ENCODE results near the gene ARHGAP4. TPM values are rescaled to one million over a fixed set of nuclear protein-coding genes. Genes with fewer than 3 reads are reported as not detected.

Gene ARHGAP4
- total RNA-seq, 2 donors from 2014 or later = 56.0 to 65.0 TPM

DNA sequence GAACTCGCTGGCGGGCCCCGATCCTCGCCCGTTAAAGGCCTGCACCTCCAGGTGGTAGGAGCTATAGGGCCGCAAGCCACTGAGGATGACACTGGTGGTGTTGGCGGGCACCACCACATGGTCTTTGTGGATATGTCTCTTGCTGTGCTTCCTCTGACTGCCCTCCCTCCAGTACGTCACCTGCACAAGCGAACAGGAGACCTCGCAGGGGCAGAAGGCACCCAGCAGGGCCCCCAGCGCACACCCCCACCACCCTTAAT is 60.8 kb downstream of the ARHGAP4 start:
- H3K9me3 Mint-ChIP-seq = peaks cover 72% of the 10 kb centered on the region
- no peaks in the 10 kb centered on the region for H3K4me1 Mint-ChIP-seq

DNA sequence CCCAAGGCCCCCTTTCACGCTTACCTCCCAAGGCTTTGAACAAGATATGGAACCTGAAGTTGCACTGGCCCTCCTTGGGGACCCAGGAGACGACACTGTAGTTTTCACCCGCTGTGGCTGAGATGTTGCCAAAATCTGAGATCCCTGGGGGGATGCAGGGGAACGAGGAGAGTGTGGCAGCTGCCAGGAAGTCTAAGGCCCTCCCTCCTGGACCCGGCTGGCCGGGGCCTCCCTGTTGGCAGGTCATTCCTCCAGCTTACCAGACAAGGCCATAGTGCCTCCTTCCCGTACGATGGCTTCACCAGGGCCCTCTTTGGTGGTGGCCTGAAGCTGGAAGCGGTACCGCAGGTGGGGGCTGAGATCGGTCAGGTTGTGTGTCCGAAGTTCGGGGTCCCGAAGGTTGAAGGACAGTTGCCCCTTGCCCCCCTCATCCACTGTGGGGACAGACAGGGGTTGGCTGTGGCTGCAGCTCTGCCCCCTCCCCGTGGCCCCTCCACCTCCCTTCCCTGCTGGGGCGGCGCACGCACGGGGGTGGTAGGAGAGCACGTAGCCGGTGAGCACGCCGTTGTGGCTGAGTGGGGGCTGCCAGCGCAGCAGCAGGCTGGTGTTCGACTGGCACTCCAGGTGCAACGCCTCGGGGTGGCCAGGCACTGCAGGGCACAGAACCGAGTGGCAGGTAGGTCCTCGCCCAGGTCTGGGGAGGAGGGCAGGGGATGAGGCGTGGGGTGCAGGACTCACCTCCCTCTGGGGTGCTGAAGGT is 61.3 kb downstream of the ARHGAP4 start:
- peaks cover 72% of the 10 kb centered on the region for H3K9me3 Mint-ChIP-seq
- Histone ChIP-seq H3K36me3 (ENCODE audit: control insufficient read depth, insufficient read depth, low read length) (no peaks in the 10 kb centered on the region), H3K27me3 (ENCODE audit: control insufficient read depth, insufficient read depth, low read length, poor library complexity, severe bottlenecking) (no peaks in the 10 kb centered on the region), H3K4me3 (ENCODE audit: low read length) (no peak overlapping the region), H3K9me3 (ENCODE audit: control insufficient read depth, low read length) (no peaks in the 10 kb centered on the region), H3K4me1 (ENCODE audit: control insufficient read depth, insufficient read depth, low read length) (no peaks in the 10 kb centered on the region), H3K9ac (ENCODE audit: extremely low read depth, low read length, poor library complexity, severe bottlenecking) (no peak overlapping the region), H3K27ac (ENCODE audit: low read depth, low read length) (no peak overlapping the region)
- TF ChIP-seq, protein P1, sequence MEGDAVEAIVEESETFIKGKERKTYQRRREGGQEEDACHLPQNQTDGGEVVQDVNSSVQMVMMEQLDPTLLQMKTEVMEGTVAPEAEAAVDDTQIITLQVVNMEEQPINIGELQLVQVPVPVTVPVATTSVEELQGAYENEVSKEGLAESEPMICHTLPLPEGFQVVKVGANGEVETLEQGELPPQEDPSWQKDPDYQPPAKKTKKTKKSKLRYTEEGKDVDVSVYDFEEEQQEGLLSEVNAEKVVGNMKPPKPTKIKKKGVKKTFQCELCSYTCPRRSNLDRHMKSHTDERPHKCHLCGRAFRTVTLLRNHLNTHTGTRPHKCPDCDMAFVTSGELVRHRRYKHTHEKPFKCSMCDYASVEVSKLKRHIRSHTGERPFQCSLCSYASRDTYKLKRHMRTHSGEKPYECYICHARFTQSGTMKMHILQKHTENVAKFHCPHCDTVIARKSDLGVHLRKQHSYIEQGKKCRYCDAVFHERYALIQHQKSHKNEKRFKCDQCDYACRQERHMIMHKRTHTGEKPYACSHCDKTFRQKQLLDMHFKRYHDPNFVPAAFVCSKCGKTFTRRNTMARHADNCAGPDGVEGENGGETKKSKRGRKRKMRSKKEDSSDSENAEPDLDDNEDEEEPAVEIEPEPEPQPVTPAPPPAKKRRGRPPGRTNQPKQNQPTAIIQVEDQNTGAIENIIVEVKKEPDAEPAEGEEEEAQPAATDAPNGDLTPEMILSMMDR (conservative IDR thresholded peaks at IDR 0.05) = no peak
- WGBS, 2 experiments (ENCODE audit: insufficient coverage in 1 of 2, insufficient read length in 1 of 2) = 94 to 100% methylated on average over 3 to 30 of the region's 30 CpGs
- H3K27ac Mint-ChIP-seq = no peak overlapping the region
- H3K27me3 Mint-ChIP-seq (ENCODE audit: insufficient read depth) = no peaks in the 10 kb centered on the region
- no peak for DNase-seq
- H3K4me3 Mint-ChIP-seq = no peak overlapping the region
- peaks cover 19% of the 10 kb centered on the region for H3K36me3 Mint-ChIP-seq (ENCODE audit: low read depth)
- no peaks in the 10 kb centered on the region for H3K4me1 Mint-ChIP-seq

More for the DNA sequence above, 60.8 kb downstream of the ARHGAP4 start:
- H3K4me1 ChIP-seq (ENCODE audit: control insufficient read depth, insufficient read depth, low read length) = no peaks in the 10 kb centered on the region
- H3K27me3 ChIP-seq (ENCODE audit: control insufficient read depth, insufficient read depth, low read length, poor library complexity, severe bottlenecking) = no peaks in the 10 kb centered on the region
- DNase-seq = no peak
- H3K9ac ChIP-seq (ENCODE audit: extremely low read depth, low read length, poor library complexity, severe bottlenecking) = no peak overlapping the region
- TF ChIP-seq, protein P1 (conservative IDR thresholded peaks at IDR 0.05) = no peak
- peaks cover 19% of the 10 kb centered on the region for H3K36me3 Mint-ChIP-seq (ENCODE audit: low read depth)
- H3K36me3 ChIP-seq (ENCODE audit: control insufficient read depth, insufficient read depth, low read length) = no peaks in the 10 kb centered on the region
- no peaks in the 10 kb centered on the region for H3K27me3 Mint-ChIP-seq (ENCODE audit: insufficient read depth)
- no peak overlapping the region for H3K4me3 ChIP-seq (ENCODE audit: low read length)
- no peak overlapping the region for H3K4me3 Mint-ChIP-seq
- H3K27ac ChIP-seq (ENCODE audit: low read depth, low read length) = no peak overlapping the region
- H3K27ac Mint-ChIP-seq = no peak overlapping the region
- 94% methylated on average over 9 of the region's 11 CpGs; no CpG with 5 or more reads in 1 of the 2 experiments for WGBS, 2 experiments (ENCODE audit: insufficient coverage in 1 of 2, insufficient read length in 1 of 2)
- no peaks in the 10 kb centered on the region for H3K9me3 ChIP-seq (ENCODE audit: control insufficient read depth, low read length)

DNA sequence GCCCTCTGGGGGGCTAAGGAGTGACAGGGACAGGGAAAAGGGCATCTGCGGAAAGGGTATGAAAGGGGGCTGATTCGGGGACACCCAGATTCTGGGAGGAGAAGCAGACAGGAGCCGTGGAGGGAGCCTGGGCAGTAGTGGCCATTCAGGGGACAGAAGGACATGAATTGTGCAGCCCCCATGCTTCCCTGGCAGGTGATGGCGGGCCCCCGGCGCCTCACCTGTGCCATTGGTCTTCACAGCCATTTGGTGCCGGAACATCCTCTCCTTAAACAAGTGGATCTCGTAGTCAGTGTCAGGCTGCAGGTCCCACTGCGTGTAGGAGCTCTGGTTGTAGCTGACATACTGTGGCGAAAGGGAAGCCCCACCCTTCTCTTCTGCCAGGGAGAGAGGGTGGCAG is 62.0 kb downstream of the ARHGAP4 start:
- Histone ChIP-seq H3K27me3 (ENCODE audit: control insufficient read depth, insufficient read depth, low read length, poor library complexity, severe bottlenecking) (no peaks in the 10 kb centered on the region), H3K9me3 (ENCODE audit: control insufficient read depth, low read length) (no peaks in the 10 kb centered on the region), H3K36me3 (ENCODE audit: control insufficient read depth, insufficient read depth, low read length) (no peaks in the 10 kb centered on the region), H3K9ac (ENCODE audit: extremely low read depth, low read length, poor library complexity, severe bottlenecking) (no peak overlapping the region), H3K4me1 (ENCODE audit: control insufficient read depth, insufficient read depth, low read length) (no peaks in the 10 kb centered on the region), H3K27ac (ENCODE audit: low read depth, low read length) (no peak overlapping the region), H3K4me3 (ENCODE audit: low read length) (no peak overlapping the region)
- Mint-ChIP-seq H3K27ac (no peak overlapping the region), H3K9me3 (peaks cover 72% of the 10 kb centered on the region), H3K36me3 (ENCODE audit: low read depth) (peaks cover 19% of the 10 kb centered on the region), H3K27me3 (ENCODE audit: insufficient read depth) (no peaks in the 10 kb centered on the region), H3K4me3 (no peak overlapping the region), H3K4me1 (no peaks in the 10 kb centered on the region)
- DNase-seq = no peak
- TF ChIP-seq, protein P1 (conservative IDR thresholded peaks at IDR 0.05) = no peak
- WGBS, 2 experiments (ENCODE audit: insufficient coverage in 1 of 2, insufficient read length in 1 of 2) = 89 to 100% methylated on average over 2 to 10 of the region's 10 CpGs
